ENCODE data around the gene GNRHR. TPM values are rescaled to one million over a fixed set of nuclear protein-coding genes. Genes with fewer than 3 reads are reported as not detected.

GNRHR gene
- total and polyA plus RNA-seq, 2 experiments from 2014 or later, result 0.10 TPM; not detected in 1

DNA sequence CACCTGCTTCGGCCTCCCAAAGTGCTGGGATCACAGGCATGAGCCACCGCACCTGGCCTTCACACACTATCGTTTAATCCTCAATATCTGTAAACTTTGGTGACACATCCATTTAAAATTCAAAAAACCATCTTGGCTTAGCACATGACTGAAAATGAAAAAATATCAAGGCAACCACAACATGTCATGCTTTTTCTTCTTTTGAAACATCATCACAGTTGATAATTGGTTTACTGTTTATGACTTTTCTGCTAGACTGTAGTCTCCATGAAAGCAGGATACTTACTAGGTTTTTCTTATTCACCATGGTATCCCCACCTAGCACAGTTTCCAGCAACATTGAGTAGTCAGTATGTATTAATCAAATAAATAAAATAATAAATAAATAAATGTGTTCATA is 11.0 kb downstream of the GNRHR start:
- H3K36me3 ChIP-seq (ENCODE audit: insufficient read depth), result no peaks in the 10 kb centered on the region
- no peak overlapping the region for H3K27ac ChIP-seq (ENCODE audit: low read depth)
- Mint-ChIP-seq H3K9me3 (no peaks in the 10 kb centered on the region), H3K36me3 (ENCODE audit: low read depth) (no peaks in the 10 kb centered on the region), H3K4me3 (no peak overlapping the region), H3K4me1 (no peaks in the 10 kb centered on the region), H3K27me3 (ENCODE audit: insufficient read depth, low read depth, poor library complexity) (peaks cover 1% of the 10 kb centered on the region), H3K27ac (no peak overlapping the region)
- H4K20me1 ChIP-seq (replicated peaks; ENCODE audit: insufficient read depth), result no peaks in the 10 kb centered on the region
- H3F3A ChIP-seq (replicated peaks; ENCODE audit: low read depth), result no peaks in the 10 kb centered on the region
- H3K4me1 ChIP-seq (ENCODE audit: insufficient read depth), result no peaks in the 10 kb centered on the region
- no peak overlapping the region for H3K4me3 ChIP-seq
- TF ChIP-seq, protein P1, sequence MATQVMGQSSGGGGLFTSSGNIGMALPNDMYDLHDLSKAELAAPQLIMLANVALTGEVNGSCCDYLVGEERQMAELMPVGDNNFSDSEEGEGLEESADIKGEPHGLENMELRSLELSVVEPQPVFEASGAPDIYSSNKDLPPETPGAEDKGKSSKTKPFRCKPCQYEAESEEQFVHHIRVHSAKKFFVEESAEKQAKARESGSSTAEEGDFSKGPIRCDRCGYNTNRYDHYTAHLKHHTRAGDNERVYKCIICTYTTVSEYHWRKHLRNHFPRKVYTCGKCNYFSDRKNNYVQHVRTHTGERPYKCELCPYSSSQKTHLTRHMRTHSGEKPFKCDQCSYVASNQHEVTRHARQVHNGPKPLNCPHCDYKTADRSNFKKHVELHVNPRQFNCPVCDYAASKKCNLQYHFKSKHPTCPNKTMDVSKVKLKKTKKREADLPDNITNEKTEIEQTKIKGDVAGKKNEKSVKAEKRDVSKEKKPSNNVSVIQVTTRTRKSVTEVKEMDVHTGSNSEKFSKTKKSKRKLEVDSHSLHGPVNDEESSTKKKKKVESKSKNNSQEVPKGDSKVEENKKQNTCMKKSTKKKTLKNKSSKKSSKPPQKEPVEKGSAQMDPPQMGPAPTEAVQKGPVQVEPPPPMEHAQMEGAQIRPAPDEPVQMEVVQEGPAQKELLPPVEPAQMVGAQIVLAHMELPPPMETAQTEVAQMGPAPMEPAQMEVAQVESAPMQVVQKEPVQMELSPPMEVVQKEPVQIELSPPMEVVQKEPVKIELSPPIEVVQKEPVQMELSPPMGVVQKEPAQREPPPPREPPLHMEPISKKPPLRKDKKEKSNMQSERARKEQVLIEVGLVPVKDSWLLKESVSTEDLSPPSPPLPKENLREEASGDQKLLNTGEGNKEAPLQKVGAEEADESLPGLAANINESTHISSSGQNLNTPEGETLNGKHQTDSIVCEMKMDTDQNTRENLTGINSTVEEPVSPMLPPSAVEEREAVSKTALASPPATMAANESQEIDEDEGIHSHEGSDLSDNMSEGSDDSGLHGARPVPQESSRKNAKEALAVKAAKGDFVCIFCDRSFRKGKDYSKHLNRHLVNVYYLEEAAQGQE (IDR thresholded peaks at IDR 0.05; ENCODE audit: unreplicated experiment), result no peak
- no peak for TF ChIP-seq ZNF114 (CRISPR knock-in tag; IDR thresholded peaks at IDR 0.05)
- no peak for TF ChIP-seq POLR2AphosphoS5 (IDR thresholded peaks at IDR 0.05; ENCODE audit: low read depth)
- no peak for TF ChIP-seq NANOG (IDR thresholded peaks at IDR 0.05; ENCODE audit: borderline replicate concordance)
- TF ChIP-seq STAT1 (IDR thresholded peaks at IDR 0.05; ENCODE audit: unreplicated experiment), result no peak
- no peak for TF ChIP-seq EZH2 (IDR thresholded peaks at IDR 0.05; ENCODE audit: low read depth, unreplicated experiment)
- TF ChIP-seq, protein P2, sequence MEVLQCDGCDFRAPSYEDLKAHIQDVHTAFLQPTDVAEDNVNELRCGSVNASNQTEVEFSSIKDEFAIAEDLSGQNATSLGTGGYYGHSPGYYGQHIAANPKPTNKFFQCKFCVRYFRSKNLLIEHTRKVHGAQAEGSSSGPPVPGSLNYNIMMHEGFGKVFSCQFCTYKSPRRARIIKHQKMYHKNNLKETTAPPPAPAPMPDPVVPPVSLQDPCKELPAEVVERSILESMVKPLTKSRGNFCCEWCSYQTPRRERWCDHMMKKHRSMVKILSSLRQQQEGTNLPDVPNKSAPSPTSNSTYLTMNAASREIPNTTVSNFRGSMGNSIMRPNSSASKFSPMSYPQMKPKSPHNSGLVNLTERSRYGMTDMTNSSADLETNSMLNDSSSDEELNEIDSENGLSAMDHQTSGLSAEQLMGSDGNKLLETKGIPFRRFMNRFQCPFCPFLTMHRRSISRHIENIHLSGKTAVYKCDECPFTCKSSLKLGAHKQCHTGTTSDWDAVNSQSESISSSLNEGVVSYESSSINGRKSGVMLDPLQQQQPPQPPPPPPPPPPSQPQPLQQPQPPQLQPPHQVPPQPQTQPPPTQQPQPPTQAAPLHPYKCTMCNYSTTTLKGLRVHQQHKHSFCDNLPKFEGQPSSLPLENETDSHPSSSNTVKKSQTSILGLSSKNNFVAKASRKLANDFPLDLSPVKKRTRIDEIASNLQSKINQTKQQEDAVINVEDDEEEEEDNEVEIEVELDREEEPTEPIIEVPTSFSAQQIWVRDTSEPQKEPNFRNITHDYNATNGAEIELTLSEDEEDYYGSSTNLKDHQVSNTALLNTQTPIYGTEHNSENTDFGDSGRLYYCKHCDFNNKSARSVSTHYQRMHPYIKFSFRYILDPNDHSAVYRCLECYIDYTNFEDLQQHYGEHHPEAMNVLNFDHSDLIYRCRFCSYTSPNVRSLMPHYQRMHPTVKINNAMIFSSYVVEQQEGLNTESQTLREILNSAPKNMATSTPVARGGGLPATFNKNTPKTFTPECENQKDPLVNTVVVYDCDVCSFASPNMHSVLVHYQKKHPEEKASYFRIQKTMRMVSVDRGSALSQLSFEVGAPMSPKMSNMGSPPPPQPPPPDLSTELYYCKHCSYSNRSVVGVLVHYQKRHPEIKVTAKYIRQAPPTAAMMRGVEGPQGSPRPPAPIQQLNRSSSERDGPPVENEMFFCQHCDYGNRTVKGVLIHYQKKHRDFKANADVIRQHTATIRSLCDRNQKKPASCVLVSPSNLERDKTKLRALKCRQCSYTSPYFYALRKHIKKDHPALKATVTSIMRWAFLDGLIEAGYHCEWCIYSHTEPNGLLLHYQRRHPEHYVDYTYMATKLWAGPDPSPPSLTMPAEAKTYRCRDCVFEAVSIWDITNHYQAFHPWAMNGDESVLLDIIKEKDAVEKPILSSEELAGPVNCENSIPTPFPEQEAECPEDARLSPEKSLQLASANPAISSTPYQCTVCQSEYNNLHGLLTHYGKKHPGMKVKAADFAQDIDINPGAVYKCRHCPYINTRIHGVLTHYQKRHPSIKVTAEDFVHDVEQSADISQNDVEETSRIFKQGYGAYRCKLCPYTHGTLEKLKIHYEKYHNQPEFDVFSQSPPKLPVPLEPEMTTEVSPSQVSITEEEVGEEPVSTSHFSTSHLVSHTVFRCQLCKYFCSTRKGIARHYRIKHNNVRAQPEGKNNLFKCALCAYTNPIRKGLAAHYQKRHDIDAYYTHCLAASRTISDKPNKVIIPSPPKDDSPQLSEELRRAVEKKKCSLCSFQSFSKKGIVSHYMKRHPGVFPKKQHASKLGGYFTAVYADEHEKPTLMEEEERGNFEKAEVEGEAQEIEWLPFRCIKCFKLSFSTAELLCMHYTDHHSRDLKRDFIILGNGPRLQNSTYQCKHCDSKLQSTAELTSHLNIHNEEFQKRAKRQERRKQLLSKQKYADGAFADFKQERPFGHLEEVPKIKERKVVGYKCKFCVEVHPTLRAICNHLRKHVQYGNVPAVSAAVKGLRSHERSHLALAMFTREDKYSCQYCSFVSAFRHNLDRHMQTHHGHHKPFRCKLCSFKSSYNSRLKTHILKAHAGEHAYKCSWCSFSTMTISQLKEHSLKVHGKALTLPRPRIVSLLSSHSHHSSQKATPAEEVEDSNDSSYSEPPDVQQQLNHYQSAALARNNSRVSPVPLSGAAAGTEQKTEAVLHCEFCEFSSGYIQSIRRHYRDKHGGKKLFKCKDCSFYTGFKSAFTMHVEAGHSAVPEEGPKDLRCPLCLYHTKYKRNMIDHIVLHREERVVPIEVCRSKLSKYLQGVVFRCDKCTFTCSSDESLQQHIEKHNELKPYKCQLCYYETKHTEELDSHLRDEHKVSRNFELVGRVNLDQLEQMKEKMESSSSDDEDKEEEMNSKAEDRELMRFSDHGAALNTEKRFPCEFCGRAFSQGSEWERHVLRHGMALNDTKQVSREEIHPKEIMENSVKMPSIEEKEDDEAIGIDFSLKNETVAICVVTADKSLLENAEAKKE (CRISPR knock-in tag; IDR thresholded peaks at IDR 0.05), result no peak
- TF ChIP-seq ZNF331 (CRISPR knock-in tag; IDR thresholded peaks at IDR 0.05; ENCODE audit: low read depth), result no peak
- no peak for TF ChIP-seq CREB1 (CRISPR knock-in tag; IDR thresholded peaks at IDR 0.05; ENCODE audit: low read depth)
- TF ChIP-seq EZH2phosphoT487 (IDR thresholded peaks at IDR 0.05; ENCODE audit: unreplicated experiment), result no peak
- no peak overlapping the region for H3K4me2 ChIP-seq
- H3K79me2 ChIP-seq (replicated peaks; ENCODE audit: insufficient read depth), result no peaks in the 10 kb centered on the region
- H2AFZ ChIP-seq, result no peak overlapping the region
- DNase-seq (ENCODE audit: low spot score) (no peak), ATAC-seq (no peak)
- no peaks in the 10 kb centered on the region for H3K9me2 ChIP-seq (ENCODE audit: insufficient read depth)
- no peaks in the 10 kb centered on the region for H3K27me3 ChIP-seq (ENCODE audit: insufficient read depth)

All from GM23338 (cell line).